T follicular helper cell (primary cell): ENCODE results near the gene TSC22D4.

Experiments
- DNase-seq: peaks from one replicate; pipeline ENCODE4 v3.0.0-alpha.2; 2020; ENCODE audit warnings: low read depth

TSC22D4 gene

DNA sequence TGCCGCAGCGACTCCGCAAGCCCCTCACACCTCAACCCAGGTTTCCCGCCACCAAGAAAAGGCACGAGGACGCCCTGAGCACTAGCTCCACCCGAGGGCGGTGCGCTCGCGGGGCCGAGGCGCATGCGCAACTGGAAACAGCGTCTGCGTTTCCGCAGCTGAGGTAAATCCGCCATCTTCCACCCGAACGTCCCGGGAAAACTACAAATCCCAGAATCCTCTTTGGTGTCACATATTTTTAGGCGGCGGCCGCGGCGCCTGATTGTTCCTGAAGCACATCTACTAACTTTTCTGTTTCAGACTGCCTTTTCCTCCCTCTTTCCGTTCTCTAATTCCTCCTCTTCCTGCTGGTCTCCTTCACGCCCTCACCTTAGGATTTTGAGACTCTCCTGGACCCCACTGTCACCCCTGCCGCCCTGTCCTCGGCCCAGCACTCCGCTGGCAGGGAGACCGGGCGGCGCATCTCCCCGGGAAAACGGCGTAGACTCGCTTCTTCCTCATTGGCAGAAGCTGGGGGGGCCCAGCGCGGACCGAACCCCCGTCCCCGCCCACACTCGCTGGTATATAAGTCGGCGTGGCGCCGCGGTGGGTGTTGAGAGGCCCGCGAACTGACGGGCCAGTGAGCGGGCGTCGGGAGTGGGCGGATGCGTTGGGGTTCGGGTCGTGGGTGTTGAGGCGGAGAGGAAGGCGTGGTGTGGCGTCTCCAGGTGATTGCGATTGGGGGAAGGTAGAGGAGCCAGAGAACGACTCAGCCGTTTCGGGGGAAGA, 50.6 kb downstream of the TSC22D4 start, which contains the start of gene ZCWPW1:
ZCWPW1 (minus strand) TSS at position 505 of the 768 bp plus-strand sequence. CDS start 8,054 bp downstream, outside the sequence.
- DNase-seq = peak; percentile 93

DNA sequence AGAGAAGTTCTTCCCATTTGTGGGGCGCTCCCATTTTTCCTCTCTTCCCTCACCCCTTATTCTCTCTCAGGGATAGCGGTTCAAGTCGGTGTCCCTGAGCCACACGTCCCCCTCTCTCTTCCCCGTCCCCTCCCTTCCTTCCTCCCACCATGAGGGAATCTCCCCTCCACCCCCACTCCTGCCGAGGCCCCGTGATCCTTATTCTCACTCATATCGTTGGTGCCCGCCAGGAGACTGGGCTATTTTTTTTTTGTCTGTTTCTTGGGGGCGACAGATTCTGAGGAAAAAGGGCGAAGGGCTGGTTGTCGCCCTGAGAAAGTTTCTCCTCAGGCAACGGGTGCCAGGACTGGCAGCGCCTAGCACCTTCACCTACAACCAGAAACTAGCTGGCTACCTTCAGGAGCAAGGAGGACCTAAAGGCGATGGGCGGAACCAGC, 51.2 kb downstream of the TSC22D4 start:
- DNase-seq = no peak

DNA sequence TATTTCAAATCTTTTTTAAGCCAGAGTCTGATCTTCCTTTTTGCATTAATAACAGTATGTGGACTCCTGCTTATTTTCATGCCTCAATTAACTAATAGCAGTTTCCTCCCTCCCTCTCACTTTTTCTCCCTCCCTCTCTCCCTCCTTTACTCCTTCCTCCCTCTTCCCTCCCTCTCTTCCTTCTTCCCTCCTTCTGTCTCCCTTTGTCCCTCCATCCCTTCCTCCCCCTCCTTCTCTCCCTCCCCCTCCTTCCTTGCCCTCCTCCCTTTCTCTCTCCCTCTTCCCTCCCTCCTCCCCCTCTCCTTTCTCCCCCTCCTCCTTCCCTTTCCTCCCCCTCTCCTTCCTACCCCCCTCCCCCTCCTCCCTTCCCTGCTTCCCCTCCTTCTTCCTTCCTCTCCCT, 52.5 kb downstream of the TSC22D4 start:
- DNase-seq = no peak

DNA sequence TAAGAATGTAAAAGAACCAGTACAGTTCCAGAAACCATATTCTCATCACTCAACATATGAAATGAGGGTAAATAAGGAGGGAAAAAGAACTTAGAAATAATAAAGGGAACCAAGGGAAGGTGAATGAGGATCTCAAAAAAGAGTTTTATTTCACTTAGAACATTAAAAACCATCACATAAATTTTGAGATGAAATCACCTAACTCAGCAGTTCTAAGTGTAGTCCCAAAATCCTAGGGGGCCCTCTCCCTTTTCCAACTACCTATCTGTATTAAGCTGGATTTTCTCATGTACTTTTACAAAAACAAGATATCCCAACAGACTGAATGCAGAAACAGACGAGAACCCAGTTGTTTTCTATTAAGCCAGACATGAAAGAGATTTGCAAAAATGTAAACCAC, 53.7 kb downstream of the TSC22D4 start:
- no peak for DNase-seq

DNA sequence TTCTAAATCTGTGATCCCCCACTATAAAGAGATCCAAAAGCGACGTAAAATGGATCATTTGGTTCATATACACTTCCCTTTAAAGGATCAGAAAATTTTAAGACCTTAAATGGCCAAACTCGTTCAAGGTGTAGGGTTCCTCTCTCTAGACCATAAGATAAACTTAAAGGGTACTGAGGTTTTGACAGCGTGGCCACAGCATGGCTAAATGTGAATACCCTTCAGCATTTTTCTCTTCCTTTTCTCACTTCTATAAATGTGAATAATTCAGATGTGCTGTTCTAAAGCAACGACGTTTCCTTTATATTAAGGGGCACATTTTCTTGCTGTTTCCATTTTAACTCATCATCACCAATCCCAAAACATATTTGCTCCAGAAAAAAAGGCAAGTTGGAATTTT, 55.7 kb downstream of the TSC22D4 start:
- no peak for DNase-seq

DNA sequence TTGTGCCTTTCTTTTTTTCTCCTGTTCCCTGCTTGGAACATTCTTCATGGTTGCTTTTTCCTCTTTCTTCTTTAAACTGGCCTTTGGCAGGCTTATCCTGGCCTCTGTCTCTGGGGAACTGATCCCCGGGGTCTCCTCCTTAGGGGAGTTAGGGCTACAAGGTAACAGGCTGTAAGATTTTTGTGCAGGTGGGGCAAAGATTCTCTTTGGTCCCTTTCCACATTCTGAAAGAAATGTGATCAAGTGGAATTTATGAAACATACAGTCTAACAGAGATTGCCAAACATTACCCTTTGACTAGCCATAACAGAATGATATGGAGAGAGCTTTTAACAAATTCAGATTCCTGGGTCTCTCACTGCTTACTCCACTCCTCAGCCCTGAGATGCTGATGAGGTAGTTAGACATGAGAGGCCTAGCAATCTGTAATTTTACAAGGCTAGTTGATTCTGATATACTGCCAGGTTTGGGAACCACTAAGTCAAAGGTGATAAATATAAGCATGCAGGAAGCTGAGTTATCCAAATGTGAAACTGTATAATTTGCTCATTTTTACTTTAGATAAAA, 59.3 kb downstream of the TSC22D4 start:
- DNase-seq = no peak

DNA sequence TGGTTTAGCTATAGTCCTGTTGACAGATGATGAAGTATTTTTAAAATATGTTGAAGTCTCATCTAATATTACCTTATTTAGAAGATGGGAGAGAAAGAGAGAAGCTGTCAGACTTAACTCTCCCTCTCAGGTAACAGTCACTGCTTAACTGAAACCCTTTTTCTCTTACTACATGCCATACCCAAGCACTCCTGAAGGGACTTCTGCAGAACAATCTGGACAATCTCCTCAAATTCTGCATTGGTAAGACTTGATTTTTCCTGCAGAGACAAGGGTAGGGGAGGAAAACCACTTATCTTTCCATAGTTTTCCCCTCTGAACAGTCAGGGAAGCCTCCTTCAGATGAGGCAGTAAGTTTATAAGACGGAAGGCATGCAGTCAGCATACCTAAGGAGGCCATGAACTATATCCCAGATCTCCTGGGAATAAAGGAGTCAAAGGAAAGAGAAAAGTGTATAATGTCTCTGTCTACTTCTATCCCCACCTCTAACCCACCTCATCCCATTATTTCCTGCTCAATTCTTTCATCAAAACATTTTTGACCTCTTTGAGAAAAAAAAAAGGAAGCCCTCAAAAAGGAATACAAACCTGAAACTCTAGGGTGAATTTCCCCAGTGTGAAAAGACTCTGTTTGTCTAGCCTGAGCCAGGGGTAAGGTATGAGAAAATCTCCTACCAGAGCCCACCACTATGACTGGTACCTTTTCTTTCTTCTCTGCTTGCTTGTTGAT, 59.9 kb downstream of the TSC22D4 start:
- no peak for DNase-seq
